BJ (cell line): ENCODE measurements around the gene DLST. TPM values are rescaled to one million over a fixed set of nuclear protein-coding genes. Genes with fewer than 3 reads are reported as not detected.

Experiments used
- CTCF ChIA-PET: fragments of 350-600 bp; formaldehyde crosslinking; extraction: SDS; loops from one replicate; lab custom pipeline; 2021; ENCODE audit warnings: antibody characterized with exemption, inconsistent platforms; lab: Yijun Ruan, JAX
- POLR2A ChIA-PET: fragments of 300-600 bp; sonication (Branson Sonifier 250); formaldehyde crosslinking; extraction: SDS; loops from one replicate; lab custom pipeline; 2021; ENCODE audit warnings: antibody characterized with exemption; lab: Charles Lee
- DNase-seq: peaks from one replicate; pipeline ENCODE4 v3.0.0-alpha.2; 2011; ENCODE audit warnings: low read depth
- H3K27me3 ChIP-seq: 2 replicates; pipeline ENCODE4 v1.6.0; 2011; ENCODE audit warnings: low read length; ENCODE audit not compliant: control insufficient read depth, insufficient read depth
- H3K36me3 ChIP-seq: 2 replicates; pipeline ENCODE4 v1.5.1; 2011; ENCODE audit warnings: low read length; ENCODE audit not compliant: control insufficient read depth, insufficient read depth
- H3K4me3 ChIP-seq: 2 replicates; pipeline ENCODE4 v1.5.1; 2011; ENCODE audit warnings: low read depth, mild to moderate bottlenecking, control low read depth, low read length
- polyA minus RNA-seq: library from RNA; depleted of rRNA, polyadenylated mRNA; stranded (reverse); fragments of >200 nt; gene quantifications from 2 replicates; pipeline ENCODE4 v1.2.3, GENCODE V29; 2011; rRNA and poly(A)+ RNA removed
- polyA plus RNA-seq: library from polyadenylated mRNA; depleted of rRNA; stranded (reverse); fragments of >200 nt; gene quantifications from 2 replicates; pipeline ENCODE4 v1.2.3, GENCODE V29; 2011; rRNA removed
- TF ChIP-seq, protein P1 (sequence below): IDR thresholded peaks from 2 replicates; pipeline ENCODE4 v1.5.1; 2011; ENCODE audit warnings: low read depth, mild to moderate bottlenecking, control low read depth, inconsistent platforms, low read length, moderate library complexity; ENCODE audit not compliant: insufficient read depth

DLST gene
- polyA plus RNA-seq (125 and 150 TPM in 2 replicates), polyA minus RNA-seq (68.8 and 88.2 TPM in 2 replicates)

DNA sequence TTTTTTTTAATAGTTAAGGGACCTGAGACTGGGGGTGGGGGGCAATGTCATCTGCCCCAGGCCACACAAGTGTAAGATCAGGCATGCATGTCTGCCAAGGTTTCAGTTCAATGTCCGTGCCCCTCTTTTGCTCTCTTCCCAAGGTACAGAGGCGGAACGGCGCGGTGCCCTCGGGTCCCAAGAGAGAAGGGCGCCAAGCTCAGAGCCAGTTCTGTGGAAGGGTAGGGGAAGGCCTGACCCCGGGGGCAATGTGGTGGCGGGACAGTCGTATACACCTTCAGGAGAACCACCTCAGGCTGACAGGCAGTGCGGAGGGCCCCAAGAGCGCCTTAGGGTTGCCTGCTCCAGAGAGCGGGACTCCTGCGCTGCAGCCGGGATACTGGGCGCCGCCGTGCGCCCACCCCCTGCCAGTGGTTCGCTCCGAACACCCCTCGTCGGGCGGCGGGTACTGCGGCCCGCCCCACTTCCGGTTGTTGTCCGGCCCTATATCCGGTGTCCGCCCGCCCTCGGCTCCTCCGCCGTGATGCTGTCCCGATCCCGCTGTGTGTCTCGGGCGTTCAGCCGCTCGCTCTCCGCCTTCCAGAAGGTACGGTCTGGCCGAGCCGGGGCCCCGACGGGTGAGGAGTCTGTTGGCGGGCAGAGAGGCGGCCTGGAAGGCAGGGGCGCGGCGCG, at the start of gene DLST:
TSS of gene DLST (plus strand) at position 486 of the 672 bp plus-strand sequence. CDS start at position 524, 38 bp downstream.
- POLR2A ChIA-PET: no interaction called here
- CTCF ChIA-PET: interaction anchor here (1.0 to 21.7 kb wide), 8 partner anchors 11 to 269 kb away, joined by 3 to 195 read pairs (median 8); no protein-coding TSS in a partner anchor
- Histone ChIP-seq H3K27me3 (no peaks in the 10 kb centered on the region), H3K4me3 (peak within 1 kb of the TSS; percentile 61), H3K36me3 (no peaks in the 10 kb centered on the region)
- DNase-seq: no peak
- TF ChIP-seq, protein P1, sequence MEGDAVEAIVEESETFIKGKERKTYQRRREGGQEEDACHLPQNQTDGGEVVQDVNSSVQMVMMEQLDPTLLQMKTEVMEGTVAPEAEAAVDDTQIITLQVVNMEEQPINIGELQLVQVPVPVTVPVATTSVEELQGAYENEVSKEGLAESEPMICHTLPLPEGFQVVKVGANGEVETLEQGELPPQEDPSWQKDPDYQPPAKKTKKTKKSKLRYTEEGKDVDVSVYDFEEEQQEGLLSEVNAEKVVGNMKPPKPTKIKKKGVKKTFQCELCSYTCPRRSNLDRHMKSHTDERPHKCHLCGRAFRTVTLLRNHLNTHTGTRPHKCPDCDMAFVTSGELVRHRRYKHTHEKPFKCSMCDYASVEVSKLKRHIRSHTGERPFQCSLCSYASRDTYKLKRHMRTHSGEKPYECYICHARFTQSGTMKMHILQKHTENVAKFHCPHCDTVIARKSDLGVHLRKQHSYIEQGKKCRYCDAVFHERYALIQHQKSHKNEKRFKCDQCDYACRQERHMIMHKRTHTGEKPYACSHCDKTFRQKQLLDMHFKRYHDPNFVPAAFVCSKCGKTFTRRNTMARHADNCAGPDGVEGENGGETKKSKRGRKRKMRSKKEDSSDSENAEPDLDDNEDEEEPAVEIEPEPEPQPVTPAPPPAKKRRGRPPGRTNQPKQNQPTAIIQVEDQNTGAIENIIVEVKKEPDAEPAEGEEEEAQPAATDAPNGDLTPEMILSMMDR: no peak

DNA sequence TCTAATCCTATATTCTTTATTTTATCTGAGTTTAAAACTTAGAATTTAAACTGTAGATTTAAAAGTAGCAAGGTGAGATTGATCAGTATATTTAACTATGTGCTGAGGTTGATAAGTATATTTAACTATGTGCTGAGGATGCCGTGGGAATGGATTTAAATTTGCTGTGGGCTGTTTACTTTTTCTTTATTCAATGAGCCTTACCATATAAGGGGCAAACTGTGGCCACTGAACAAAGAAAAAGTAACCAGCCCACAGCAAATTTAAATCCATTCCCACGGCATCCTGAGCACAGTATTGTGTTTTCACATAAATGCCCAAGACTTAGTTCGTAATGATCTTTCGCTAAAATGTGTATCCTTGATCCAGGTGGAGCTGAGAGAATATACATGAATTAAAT, 48.9 kb upstream of the DLST start:
- no peak overlapping the region for H3K4me3 ChIP-seq
- H3K36me3 ChIP-seq: peaks cover 3% of the 10 kb centered on the region
- H3K27me3 ChIP-seq: no peaks in the 10 kb centered on the region
- DNase-seq: no peak
- ChIA-PET CTCF (no interaction called here), POLR2A (no interaction called here)
- TF ChIP-seq, protein P1: no peak

DNA sequence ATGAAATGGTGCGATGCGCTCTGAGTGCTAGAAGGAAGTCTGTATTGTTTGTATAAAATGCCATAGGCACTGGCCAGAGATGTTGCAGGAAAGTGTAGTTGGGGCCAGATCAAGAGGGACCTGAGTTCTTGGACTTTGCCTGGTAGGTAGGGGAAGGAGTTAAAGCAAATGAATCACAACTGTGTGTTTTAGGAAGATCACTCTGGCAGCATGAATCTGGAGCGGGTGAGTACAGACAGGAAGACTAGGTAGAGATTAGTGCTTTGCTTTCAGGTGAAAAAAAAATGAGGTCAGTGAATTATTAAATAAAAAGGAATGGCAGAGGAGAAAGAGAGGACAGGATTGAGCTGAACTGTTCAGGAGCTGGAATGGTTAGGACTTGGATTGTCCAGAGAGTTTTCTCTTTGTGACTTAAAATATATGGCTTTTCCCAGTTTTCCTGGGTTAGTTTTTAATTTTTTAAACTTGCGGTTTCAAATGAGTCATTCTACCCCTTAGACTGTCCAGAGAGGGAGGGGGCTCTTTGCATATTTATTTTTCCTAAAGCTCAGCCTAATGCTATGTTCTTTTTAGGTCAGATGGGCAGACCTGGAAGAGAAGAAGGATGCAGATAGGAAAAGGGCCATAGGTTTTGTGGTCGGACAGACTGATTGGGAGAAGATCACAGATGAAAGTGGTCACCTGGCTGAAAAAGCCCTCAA, 46.9 kb upstream of the DLST start:
- ChIA-PET CTCF (interaction anchor here (1.0 to 1.6 kb wide), 4 partner anchors 10 to 33 kb away, joined by 3 to 5 read pairs (median 4); no protein-coding TSS in a partner anchor), POLR2A (interaction anchor here (0.6 kb wide), 1 partner anchor 461 kb away, joined by 13 read pairs; no protein-coding TSS in a partner anchor)
- TF ChIP-seq, protein P1: no peak
- peaks cover 3% of the 10 kb centered on the region for H3K36me3 ChIP-seq
- no peak for DNase-seq
- no peaks in the 10 kb centered on the region for H3K27me3 ChIP-seq
- H3K4me3 ChIP-seq: no peak overlapping the region

- POLR2A ChIA-PET: interaction anchor here (0.6 kb wide), 1 partner anchor 460 kb away, joined by 13 read pairs; no protein-coding TSS in a partner anchor
- H3K4me3 ChIP-seq: no peak overlapping the region
- H3K36me3 ChIP-seq: peaks cover 2% of the 10 kb centered on the region
- H3K27me3 ChIP-seq: no peaks in the 10 kb centered on the region
- TF ChIP-seq, protein P1: no peak
- DNase-seq: no peak
- CTCF ChIA-PET: interaction anchor here (1.0 to 1.6 kb wide), 5 partner anchors 18 to 70 kb away, joined by 3 to 6 read pairs (median 4); no protein-coding TSS in a partner anchor
These were observed 46.0 kb upstream of the DLST start for GRCh38 chr14:74835645-74836250.
